Stimulated activated CD8-positive, alpha-beta memory T cell treated with anti-CD3 and anti-CD28 coated beads, Interleukin-7, amount 100 ng/mL, for 1 hour (primary cell): ENCODE results near the gene BAHCC1.
A peak's percentile ranks its signal among the peaks of the same experiment; 100 is the strongest.
"Not testable (repeated sequence)": the region's sequence is repeated elsewhere in the genome, so short reads cannot be mapped to it uniquely, and the experiment has no call there.

ENCODE experiments used
- DNase-seq, 2 donors: peaks; one replicate each; pipeline ENCODE4 v3.0.0-alpha.2; 2020; ENCODE audit warnings: low read depth in 2 of 2

The BAHCC1 gene

GRCh38 chr17:81394921-81395599 is at the start of gene BAHCC1:
TSS of gene BAHCC1 (plus strand) at chr17:81395457. CDS start at chr17:81399740, 4,283 bp downstream.
- DNase-seq = peak; percentile 56 to 65

GRCh38 chr17:81346090-81346907 is 49.0 kb upstream of the BAHCC1 start:
- peak; percentile 76 to 87 for DNase-seq

- no peak for DNase-seq
Observed at GRCh38 chr17:81346908-81347349, 48.3 kb upstream of the BAHCC1 start.

- no peak for DNase-seq
Observed at GRCh38 chr17:81347437-81347836, 47.8 kb upstream of the BAHCC1 start.

GRCh38 chr17:81348097-81349055 is 46.9 kb upstream of the BAHCC1 start:
- DNase-seq = no peak

- DNase-seq = no peak
Observed at GRCh38 chr17:81349397-81350319, 45.6 kb upstream of the BAHCC1 start.

- no peak for DNase-seq
Observed at GRCh38 chr17:81350320-81350890, 44.9 kb upstream of the BAHCC1 start.

GRCh38 chr17:81351329-81352052 is 43.8 kb upstream of the BAHCC1 start:
- DNase-seq = not testable (repeated sequence)

- not testable (repeated sequence) for DNase-seq
Observed at GRCh38 chr17:81352056-81352455, 43.2 kb upstream of the BAHCC1 start.

GRCh38 chr17:81354252-81354953 is 40.9 kb upstream of the BAHCC1 start:
- DNase-seq = no peak

GRCh38 chr17:81354954-81355347 is 40.3 kb upstream of the BAHCC1 start:
- no peak for DNase-seq

GRCh38 chr17:81359218-81359617 is 36.0 kb upstream of the BAHCC1 start:
- DNase-seq = no peak

- DNase-seq = not testable (repeated sequence)
Observed at GRCh38 chr17:81362001-81362400, 33.3 kb upstream of the BAHCC1 start.

GRCh38 chr17:81364278-81365147 is 30.7 kb upstream of the BAHCC1 start:
- DNase-seq = no peak

- DNase-seq = no peak
Observed at GRCh38 chr17:81365148-81365600, 30.1 kb upstream of the BAHCC1 start.

- no peak for DNase-seq
Observed at GRCh38 chr17:81365601-81366585, 29.4 kb upstream of the BAHCC1 start.

GRCh38 chr17:81366648-81367047 is 28.6 kb upstream of the BAHCC1 start:
- no peak for DNase-seq
